SU-DHL-6 (cell line): ENCODE results near the gene OR10G6.

Experiments used
- EZH2phosphoT487 ChIP-seq: fragments of 200-600 bp; sonication (generic), shearing (Covaris generic); conservative IDR thresholded peaks from 2 replicates; pipeline ENCODE4 v1.6.1; 2018; ENCODE audit warnings: mild to moderate bottlenecking, antibody characterized with exemption, low read length, moderate library complexity, mixed read lengths
- TF ChIP-seq, protein P1 (sequence below): fragments of 200-600 bp; sonication (generic); IDR thresholded peaks from one replicate; pipeline ENCODE4 v1.5.1; 2017; ENCODE audit warnings: antibody characterized with exemption, mild to moderate bottlenecking, low read length, moderate library complexity; ENCODE audit not compliant: insufficient read depth, poor library complexity, severe bottlenecking

DNA sequence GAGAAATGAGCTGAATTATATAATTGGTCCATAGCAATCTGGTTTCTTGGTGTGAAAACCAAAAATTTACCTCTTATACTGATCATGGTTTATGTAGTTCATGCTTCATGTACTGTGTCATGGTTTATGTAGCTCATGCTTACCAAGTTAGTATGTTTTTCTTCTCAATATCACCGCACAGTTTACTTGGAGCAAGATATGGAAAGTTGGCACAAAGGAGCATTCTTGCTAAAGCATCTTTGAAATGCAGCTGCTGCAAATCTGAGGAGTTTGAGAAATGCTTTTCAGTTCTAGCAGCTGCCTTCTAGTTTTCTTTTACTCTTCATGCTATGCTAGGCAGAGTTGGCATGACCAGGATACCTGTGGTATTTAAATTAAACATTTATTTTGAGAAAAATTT, 41.7 kb upstream of the OR10G6 start:
- TF ChIP-seq, protein P1, sequence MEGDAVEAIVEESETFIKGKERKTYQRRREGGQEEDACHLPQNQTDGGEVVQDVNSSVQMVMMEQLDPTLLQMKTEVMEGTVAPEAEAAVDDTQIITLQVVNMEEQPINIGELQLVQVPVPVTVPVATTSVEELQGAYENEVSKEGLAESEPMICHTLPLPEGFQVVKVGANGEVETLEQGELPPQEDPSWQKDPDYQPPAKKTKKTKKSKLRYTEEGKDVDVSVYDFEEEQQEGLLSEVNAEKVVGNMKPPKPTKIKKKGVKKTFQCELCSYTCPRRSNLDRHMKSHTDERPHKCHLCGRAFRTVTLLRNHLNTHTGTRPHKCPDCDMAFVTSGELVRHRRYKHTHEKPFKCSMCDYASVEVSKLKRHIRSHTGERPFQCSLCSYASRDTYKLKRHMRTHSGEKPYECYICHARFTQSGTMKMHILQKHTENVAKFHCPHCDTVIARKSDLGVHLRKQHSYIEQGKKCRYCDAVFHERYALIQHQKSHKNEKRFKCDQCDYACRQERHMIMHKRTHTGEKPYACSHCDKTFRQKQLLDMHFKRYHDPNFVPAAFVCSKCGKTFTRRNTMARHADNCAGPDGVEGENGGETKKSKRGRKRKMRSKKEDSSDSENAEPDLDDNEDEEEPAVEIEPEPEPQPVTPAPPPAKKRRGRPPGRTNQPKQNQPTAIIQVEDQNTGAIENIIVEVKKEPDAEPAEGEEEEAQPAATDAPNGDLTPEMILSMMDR = no peak
- no peak for TF ChIP-seq EZH2phosphoT487
